Esophagus muscularis mucosa (tissue), 4 donors: ENCODE data around the gene SND1. TPM values are rescaled to one million over a fixed set of nuclear protein-coding genes. Genes with fewer than 3 reads are reported as not detected.
"Not testable (repeated sequence)": the region's sequence is repeated elsewhere in the genome, so short reads cannot be mapped to it uniquely, and the experiment has no call there.

Experiments used
- DNase-seq: peaks from one replicate; pipeline ENCODE4 v3.0.0-alpha.2; 2017; ENCODE audit errors: extremely low spot score
- H3K27ac ChIP-seq, 4 donors: fragments of 200-600 bp; sonication (generic); replicated peaks in 1 of 4; 1 replicate in 3 of 4; 2 replicates in 1 of 4; pipeline ENCODE4 v1.5.1; 2016 to 2019; ENCODE audit warnings: mild to moderate bottlenecking in 1 of 4
- H3K27me3 ChIP-seq, 4 donors: fragments of 200-600 bp; sonication (generic); one replicate each; pipeline versions ENCODE4 v1.5.1 to v1.6.0; 2016 to 2019
- H3K36me3 ChIP-seq, 4 donors: fragments of 200-600 bp; sonication (generic); one replicate each; pipeline ENCODE4 v1.5.1; 2016 to 2019
- H3K4me1 ChIP-seq, 4 donors: fragments of 200-600 bp; sonication (generic); one replicate each; pipeline ENCODE4 v1.5.1; 2016 to 2019
- H3K4me3 ChIP-seq, 4 donors: fragments of 200-600 bp; sonication (generic); 1 replicate in 2 of 4; 2 replicates in 2 of 4; pipeline ENCODE4 v1.5.1; 2016 to 2019; ENCODE audit warnings: mild to moderate bottlenecking in 4 of 4, moderate library complexity in 1 of 4
- H3K9me3 ChIP-seq, 4 donors: fragments of 200-600 bp; sonication (generic); 1 replicate in 3 of 4; 2 replicates in 1 of 4; pipeline ENCODE4 v1.5.1; 2016 to 2019
- CTCF ChIP-seq, 3 experiments: fragments of 200-600 bp in 2 of 3; fragments of 450-650 bp in 1 of 3; sonication (generic) in 2 of 3; IDR thresholded peaks; one replicate each; pipeline ENCODE4 v1.5.1; 2017 to 2019; ENCODE audit warnings: antibody characterized with exemption in 3 of 3, mild to moderate bottlenecking in 2 of 3, moderate library complexity in 1 of 3
- EP300 ChIP-seq: sonication (generic); formaldehyde crosslinking; IDR thresholded peaks from one replicate; pipeline ENCODE4 v1.6.1; 2017; ENCODE audit warnings: antibody characterized with exemption
- POLR2A ChIP-seq: fragments of 450-650 bp; IDR thresholded peaks from one replicate; pipeline ENCODE4 v1.6.1; 2017; ENCODE audit warnings: antibody characterized with exemption, moderate library complexity, mild to moderate bottlenecking, low read depth
- POLR2AphosphoS5 ChIP-seq, 2 donors: sonication (generic); formaldehyde crosslinking; IDR thresholded peaks; one replicate each; pipeline ENCODE4 v1.6.1; 2017; ENCODE audit warnings: antibody characterized with exemption in 2 of 2
- WGBS: methylation state at CpG from one replicate; pipeline ENCODE4 v1.1.5; 2018; 5-methylcytosine and 5-hydroxymethylcytosine counted together
- intact Hi-C: fragments of 100-400 bp; cut with DNase I; formaldehyde crosslinking; loops from one replicate; pipeline ENCODE4 v1.15.1; 2023
- total RNA-seq, 4 donors: library from RNA; depleted of rRNA; stranded (reverse); fragments of >200 nt; gene quantifications; one replicate each; pipeline versions ENCODE4 v1.1.0 to v1.2.1, GENCODE V29; 2016

The SND1 gene
- total RNA-seq, 4 donors from 2014 or later = 71.4 to 91.2 (median 81.3) TPM

GRCh38 chr7:127900141-127900540, 248.1 kb downstream of the SND1 start:
- no peak overlapping the region for H3K4me3 ChIP-seq
- intact Hi-C loops = no loop called here
- no peaks in the 10 kb centered on the region for H3K27me3 ChIP-seq
- H3K36me3 ChIP-seq = peaks cover 0 to 4% (median 0%) of the 10 kb centered on the region in 4 donors
- 72% methylated on average over 4 of the region's 4 CpGs for WGBS
- TF ChIP-seq POLR2AphosphoS5 (IDR thresholded peaks at IDR 0.05) = no peak
- no peak for TF ChIP-seq CTCF (IDR thresholded peaks at IDR 0.05)
- no peak for TF ChIP-seq EP300
- TF ChIP-seq POLR2A = no peak
- no peaks in the 10 kb centered on the region for H3K9me3 ChIP-seq
- peaks cover 0 to 34% (median 24%) of the 10 kb centered on the region in 4 donors for H3K4me1 ChIP-seq
- H3K27ac ChIP-seq = no peak overlapping the region
- DNase-seq = no peak

- WGBS = 87% methylated on average over 5 of the region's 5 CpGs
- intact Hi-C loops = no loop called here
These were observed 249.0 kb downstream of the SND1 start for GRCh38 chr7:127900732-127901685.

DNA sequence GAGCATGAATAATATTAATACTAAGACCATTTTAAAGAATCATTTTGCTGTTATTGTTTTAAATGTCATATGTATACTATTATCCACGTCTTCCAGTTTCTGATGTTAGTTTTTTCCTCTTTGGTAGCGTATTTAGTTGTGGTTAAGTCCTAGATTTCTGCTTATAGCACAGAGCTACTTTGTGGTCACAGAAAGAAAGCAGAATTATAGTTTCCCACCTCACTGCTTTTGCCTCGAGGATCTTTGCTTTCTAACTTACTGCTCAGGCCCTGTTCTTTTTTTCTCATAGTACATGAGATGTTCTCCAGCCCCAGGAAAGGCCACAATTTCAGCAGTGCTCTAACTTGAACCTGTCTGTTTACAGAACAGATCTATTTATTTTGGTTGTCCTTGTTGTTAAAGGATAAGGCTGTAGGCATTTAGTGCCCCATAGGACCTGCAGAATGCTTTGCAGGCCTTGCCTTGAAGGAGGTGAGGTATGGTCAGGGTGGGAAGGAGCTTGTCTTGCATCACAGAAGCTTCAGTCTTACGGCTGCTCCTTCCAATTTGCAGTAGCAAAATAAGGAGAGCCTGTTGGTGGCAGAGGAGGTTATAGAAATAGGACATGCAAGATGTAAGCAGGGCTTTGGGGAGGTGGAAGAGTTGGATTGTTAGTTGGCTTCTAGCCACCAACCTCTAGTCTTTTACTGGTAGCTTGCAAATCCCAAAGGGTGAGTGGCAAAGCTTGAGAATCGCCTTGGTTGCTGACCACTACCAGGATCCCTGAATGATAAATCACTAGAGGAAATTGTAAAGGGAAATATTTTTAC, 250.1 kb downstream of the SND1 start:
- no peak for DNase-seq
- H3K27ac ChIP-seq = no peak overlapping the region
- no peaks in the 10 kb centered on the region for H3K27me3 ChIP-seq
- H3K36me3 ChIP-seq = peaks cover 0 to 4% (median 0%) of the 10 kb centered on the region in 4 donors
- intact Hi-C loops = no loop called here
- no peak overlapping the region for H3K4me3 ChIP-seq
- no peaks in the 10 kb centered on the region for H3K9me3 ChIP-seq
- no peak for TF ChIP-seq EP300
- no peak for TF ChIP-seq CTCF (IDR thresholded peaks at IDR 0.05)
- TF ChIP-seq POLR2AphosphoS5 (IDR thresholded peaks at IDR 0.05) = no peak
- TF ChIP-seq POLR2A = no peak
- 85% methylated on average over 5 of the region's 5 CpGs for WGBS
- peaks cover 0 to 42% (median 27%) of the 10 kb centered on the region in 4 donors for H3K4me1 ChIP-seq

More at GRCh38 chr7:127900732-127901685, 249.0 kb downstream of the SND1 start:
- Histone ChIP-seq H3K9me3 (no peaks in the 10 kb centered on the region), H3K36me3 (peaks cover 0 to 4% (median 0%) of the 10 kb centered on the region in 4 donors), H3K27ac (no peak overlapping the region), H3K27me3 (no peaks in the 10 kb centered on the region), H3K4me1 (peaks cover 0 to 40% (median 27%) of the 10 kb centered on the region in 4 donors), H3K4me3 (no peak overlapping the region)
- DNase-seq = no peak
- TF ChIP-seq EP300 = no peak

GRCh38 chr7:127902753-127903152, 250.8 kb downstream of the SND1 start:
- H3K27ac ChIP-seq, H3K36me3 ChIP-seq, H3K27me3 ChIP-seq, H3K4me3 ChIP-seq, intact Hi-C loops, DNase-seq, H3K9me3 ChIP-seq: not testable (repeated sequence)
- peaks cover 0 to 42% (median 27%) of the 10 kb centered on the region in 4 donors for H3K4me1 ChIP-seq
- WGBS = 89% methylated on average over 6 of the region's 6 CpGs

DNA sequence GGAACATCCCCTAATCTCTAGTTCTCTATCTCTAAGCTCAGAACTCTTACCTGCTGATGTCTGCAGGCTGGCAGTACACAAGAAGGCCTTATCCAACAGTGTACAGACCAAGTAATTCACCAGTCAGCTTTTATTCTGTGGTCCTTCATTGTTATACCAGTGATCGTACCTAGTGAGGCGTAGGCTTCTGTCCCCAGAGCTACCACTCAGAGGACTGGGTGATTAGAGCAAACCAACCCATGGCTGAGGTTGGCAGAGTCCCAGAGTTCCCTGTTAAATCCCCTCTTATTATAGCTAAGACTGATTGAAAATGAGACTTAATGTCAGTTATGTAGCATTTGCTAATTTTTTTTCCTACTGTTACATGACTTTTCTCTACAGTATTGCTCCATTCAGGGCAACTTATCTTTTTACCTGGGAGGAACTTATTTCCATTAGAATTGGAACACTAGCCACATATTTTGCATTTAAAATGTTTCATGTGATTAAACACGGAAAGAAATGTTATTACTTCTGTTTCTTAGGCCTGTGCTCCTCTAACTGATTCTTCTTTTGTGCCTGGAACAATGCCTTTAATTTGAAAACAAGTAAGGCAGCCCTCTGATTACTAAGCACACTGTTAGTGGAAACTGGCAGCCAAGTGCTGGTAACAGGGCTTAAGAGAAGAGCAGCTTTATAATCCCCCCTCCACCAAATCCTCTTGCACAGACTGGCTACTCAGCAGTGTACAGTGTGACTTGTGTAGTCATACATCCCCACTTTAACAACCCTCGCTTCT, 252.1 kb downstream of the SND1 start:
- Histone ChIP-seq H3K9me3 (no peaks in the 10 kb centered on the region), H3K36me3 (peaks cover 0 to 4% (median 0%) of the 10 kb centered on the region in 4 donors), H3K4me3 (no peak overlapping the region), H3K27ac (no peak overlapping the region), H3K4me1 (peaks cover 0 to 42% (median 27%) of the 10 kb centered on the region in 4 donors), H3K27me3 (no peaks in the 10 kb centered on the region)
- intact Hi-C loops = no loop called here
- DNase-seq = no peak
- no peak for TF ChIP-seq POLR2A
- no peak for TF ChIP-seq CTCF (IDR thresholded peaks at IDR 0.05)
- no peak for TF ChIP-seq POLR2AphosphoS5 (IDR thresholded peaks at IDR 0.05)
- no peak for TF ChIP-seq EP300
- 75% methylated on average over 3 of the region's 4 CpGs for WGBS
